Measurements from ENCODE around the gene TREML1.

DNA sequence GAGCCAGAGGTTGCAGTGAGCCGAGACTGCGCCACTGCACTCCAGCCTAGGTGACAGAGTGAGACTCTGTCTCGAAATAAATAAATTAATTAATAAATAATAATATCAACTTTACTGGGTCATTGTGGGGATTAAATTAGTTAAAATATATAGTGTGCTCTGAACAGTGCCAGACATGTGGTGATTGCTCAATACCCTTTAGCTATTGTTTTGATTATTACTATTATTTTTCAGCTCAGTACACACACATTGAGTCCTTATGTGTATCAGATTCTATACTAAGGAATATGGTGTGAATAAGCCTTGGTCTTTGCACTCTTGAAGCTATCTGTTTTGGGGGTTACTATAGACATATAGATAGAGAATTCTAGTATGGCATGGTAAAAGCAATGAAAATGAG, 28.9 kb downstream of the TREML1 start:
- TF ChIP-seq EZH2 (IDR thresholded peaks at IDR 0.05) (no peak), POLR2AphosphoS5 (IDR thresholded peaks at IDR 0.05; ENCODE audit: borderline replicate concordance, low read depth, low read length) (no peak)
